ENCODE measurements around the gene TBX2. TPM values are rescaled to one million over a fixed set of nuclear protein-coding genes. Genes with fewer than 3 reads are reported as not detected.
A peak's percentile ranks its signal among the peaks of the same experiment; 100 is the strongest.

Gene TBX2
- total and polyA plus RNA-seq, 2 of the 13 experiments (the other 11 are each of a cell fraction or from before 2014, with no cell fraction given): 2.8 to 15.3 TPM

GRCh38 chr17:61416540-61417363 is 17.1 kb downstream of the TBX2 start (continued):
- TF ChIP-seq, protein P1, sequence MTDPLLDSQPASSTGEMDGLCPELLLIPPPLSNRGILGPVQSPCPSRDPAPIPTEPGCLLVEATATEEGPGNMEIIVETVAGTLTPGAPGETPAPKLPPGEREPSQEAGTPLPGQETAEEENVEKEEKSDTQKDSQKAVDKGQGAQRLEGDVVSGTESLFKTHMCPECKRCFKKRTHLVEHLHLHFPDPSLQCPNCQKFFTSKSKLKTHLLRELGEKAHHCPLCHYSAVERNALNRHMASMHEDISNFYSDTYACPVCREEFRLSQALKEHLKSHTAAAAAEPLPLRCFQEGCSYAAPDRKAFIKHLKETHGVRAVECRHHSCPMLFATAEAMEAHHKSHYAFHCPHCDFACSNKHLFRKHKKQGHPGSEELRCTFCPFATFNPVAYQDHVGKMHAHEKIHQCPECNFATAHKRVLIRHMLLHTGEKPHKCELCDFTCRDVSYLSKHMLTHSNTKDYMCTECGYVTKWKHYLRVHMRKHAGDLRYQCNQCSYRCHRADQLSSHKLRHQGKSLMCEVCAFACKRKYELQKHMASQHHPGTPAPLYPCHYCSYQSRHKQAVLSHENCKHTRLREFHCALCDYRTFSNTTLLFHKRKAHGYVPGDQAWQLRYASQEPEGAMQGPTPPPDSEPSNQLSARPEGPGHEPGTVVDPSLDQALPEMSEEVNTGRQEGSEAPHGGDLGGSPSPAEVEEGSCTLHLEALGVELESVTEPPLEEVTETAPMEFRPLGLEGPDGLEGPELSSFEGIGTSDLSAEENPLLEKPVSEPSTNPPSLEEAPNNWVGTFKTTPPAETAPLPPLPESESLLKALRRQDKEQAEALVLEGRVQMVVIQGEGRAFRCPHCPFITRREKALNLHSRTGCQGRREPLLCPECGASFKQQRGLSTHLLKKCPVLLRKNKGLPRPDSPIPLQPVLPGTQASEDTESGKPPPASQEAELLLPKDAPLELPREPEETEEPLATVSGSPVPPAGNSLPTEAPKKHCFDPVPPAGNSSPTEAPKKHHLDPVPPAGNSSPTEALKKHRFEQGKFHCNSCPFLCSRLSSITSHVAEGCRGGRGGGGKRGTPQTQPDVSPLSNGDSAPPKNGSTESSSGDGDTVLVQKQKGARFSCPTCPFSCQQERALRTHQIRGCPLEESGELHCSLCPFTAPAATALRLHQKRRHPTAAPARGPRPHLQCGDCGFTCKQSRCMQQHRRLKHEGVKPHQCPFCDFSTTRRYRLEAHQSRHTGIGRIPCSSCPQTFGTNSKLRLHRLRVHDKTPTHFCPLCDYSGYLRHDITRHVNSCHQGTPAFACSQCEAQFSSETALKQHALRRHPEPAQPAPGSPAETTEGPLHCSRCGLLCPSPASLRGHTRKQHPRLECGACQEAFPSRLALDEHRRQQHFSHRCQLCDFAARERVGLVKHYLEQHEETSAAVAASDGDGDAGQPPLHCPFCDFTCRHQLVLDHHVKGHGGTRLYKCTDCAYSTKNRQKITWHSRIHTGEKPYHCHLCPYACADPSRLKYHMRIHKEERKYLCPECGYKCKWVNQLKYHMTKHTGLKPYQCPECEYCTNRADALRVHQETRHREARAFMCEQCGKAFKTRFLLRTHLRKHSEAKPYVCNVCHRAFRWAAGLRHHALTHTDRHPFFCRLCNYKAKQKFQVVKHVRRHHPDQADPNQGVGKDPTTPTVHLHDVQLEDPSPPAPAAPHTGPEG (CRISPR knock-in tag; IDR thresholded peaks at IDR 0.05): peak; percentile 73
- TF ChIP-seq ZNF44 (CRISPR knock-in tag; IDR thresholded peaks at IDR 0.05) (no peak), ZNF775 (CRISPR knock-in tag; IDR thresholded peaks at IDR 0.05; ENCODE audit: borderline replicate concordance) (no peak), ZNF329 (CRISPR knock-in tag; IDR thresholded peaks at IDR 0.05; ENCODE audit: low read depth) (no peak; the same call in 1 of the 2 replicates), ZSCAN9 (CRISPR knock-in tag; IDR thresholded peaks at IDR 0.05; ENCODE audit: borderline replicate concordance) (no peak), ZNF670 (CRISPR knock-in tag; IDR thresholded peaks at IDR 0.05; ENCODE audit: borderline replicate concordance) (no peak), ZBTB1 (CRISPR knock-in tag; IDR thresholded peaks at IDR 0.05; ENCODE audit: borderline replicate concordance) (no peak), PHF5A (CRISPR knock-in tag; IDR thresholded peaks at IDR 0.05; ENCODE audit: low read depth, unreplicated experiment) (no peak), KAT2B (IDR thresholded peaks at IDR 0.05; ENCODE audit: borderline replicate concordance, low read depth, low read length) (no peak), ZBTB4 (CRISPR knock-in tag; IDR thresholded peaks at IDR 0.05; ENCODE audit: borderline replicate concordance) (peak; percentile 75; the same call in 1 of the 2 replicates)
- TF ChIP-seq, protein P2, sequence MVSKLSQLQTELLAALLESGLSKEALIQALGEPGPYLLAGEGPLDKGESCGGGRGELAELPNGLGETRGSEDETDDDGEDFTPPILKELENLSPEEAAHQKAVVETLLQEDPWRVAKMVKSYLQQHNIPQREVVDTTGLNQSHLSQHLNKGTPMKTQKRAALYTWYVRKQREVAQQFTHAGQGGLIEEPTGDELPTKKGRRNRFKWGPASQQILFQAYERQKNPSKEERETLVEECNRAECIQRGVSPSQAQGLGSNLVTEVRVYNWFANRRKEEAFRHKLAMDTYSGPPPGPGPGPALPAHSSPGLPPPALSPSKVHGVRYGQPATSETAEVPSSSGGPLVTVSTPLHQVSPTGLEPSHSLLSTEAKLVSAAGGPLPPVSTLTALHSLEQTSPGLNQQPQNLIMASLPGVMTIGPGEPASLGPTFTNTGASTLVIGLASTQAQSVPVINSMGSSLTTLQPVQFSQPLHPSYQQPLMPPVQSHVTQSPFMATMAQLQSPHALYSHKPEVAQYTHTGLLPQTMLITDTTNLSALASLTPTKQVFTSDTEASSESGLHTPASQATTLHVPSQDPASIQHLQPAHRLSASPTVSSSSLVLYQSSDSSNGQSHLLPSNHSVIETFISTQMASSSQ (IDR thresholded peaks at IDR 0.05; ENCODE audit: low read depth): no peak
- TF ChIP-seq, protein P2 (CRISPR knock-in tag; IDR thresholded peaks at IDR 0.05; ENCODE audit: borderline replicate concordance): peak; percentile 48
- TF ChIP-seq, protein P3, sequence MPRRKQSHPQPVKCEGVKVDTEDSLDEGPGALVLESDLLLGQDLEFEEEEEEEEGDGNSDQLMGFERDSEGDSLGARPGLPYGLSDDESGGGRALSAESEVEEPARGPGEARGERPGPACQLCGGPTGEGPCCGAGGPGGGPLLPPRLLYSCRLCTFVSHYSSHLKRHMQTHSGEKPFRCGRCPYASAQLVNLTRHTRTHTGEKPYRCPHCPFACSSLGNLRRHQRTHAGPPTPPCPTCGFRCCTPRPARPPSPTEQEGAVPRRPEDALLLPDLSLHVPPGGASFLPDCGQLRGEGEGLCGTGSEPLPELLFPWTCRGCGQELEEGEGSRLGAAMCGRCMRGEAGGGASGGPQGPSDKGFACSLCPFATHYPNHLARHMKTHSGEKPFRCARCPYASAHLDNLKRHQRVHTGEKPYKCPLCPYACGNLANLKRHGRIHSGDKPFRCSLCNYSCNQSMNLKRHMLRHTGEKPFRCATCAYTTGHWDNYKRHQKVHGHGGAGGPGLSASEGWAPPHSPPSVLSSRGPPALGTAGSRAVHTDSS (CRISPR knock-in tag; conservative IDR thresholded peaks at IDR 0.05): no peak
